H9 (cell line): ENCODE data around the gene USB1. TPM values are rescaled to one million over a fixed set of nuclear protein-coding genes. Genes with fewer than 3 reads are reported as not detected.

Experiments
- DNase-seq: peaks from one replicate; pipeline ENCODE4 v3.0.0-alpha.2; 2017
- H2AFZ ChIP-seq: one replicate; pipeline ENCODE4 v1.6.1; 2013; ENCODE audit warnings: mild to moderate bottlenecking, low read length, control low read depth, moderate library complexity
- H2AK5ac ChIP-seq: 2 replicates; pipeline ENCODE4 v1.6.1; 2013; ENCODE audit warnings: low read length, control low read depth, mixed read lengths; ENCODE audit not compliant: insufficient read length
- H2BK120ac ChIP-seq: one replicate; pipeline ENCODE4 v1.6.1; 2013; ENCODE audit warnings: low read depth, mild to moderate bottlenecking, low read length, control low read depth, inconsistent platforms; ENCODE audit not compliant: poor library complexity, severe bottlenecking
- H2BK12ac ChIP-seq: 2 replicates; pipeline ENCODE4 v1.6.1; 2013; ENCODE audit warnings: low read length, control low read depth, mixed read lengths, low read depth; ENCODE audit not compliant: insufficient read length
- H2BK15ac ChIP-seq: 2 replicates; pipeline ENCODE4 v1.6.1; 2013; ENCODE audit warnings: low read depth, low read length, control low read depth
- H2BK20ac ChIP-seq: one replicate; pipeline ENCODE4 v1.6.1; 2013; ENCODE audit warnings: low read depth, mild to moderate bottlenecking, low read length, control low read depth, inconsistent platforms; ENCODE audit not compliant: poor library complexity, severe bottlenecking
- H2BK5ac ChIP-seq: 2 replicates; pipeline ENCODE4 v1.6.1; 2013; ENCODE audit warnings: low read length, control low read depth, mixed read lengths; ENCODE audit not compliant: insufficient read length
- H3K14ac ChIP-seq: 2 replicates; pipeline ENCODE4 v1.6.1; 2013; ENCODE audit warnings: low read length, control low read depth; ENCODE audit not compliant: insufficient read depth
- H3K18ac ChIP-seq: 2 replicates; pipeline ENCODE4 v1.6.1; 2013; ENCODE audit warnings: low read depth, mild to moderate bottlenecking, mixed read lengths, low read length, control low read depth; ENCODE audit not compliant: insufficient read length
- H3K23ac ChIP-seq: 2 replicates; pipeline ENCODE4 v1.6.1; 2013; ENCODE audit warnings: low read length, control low read depth, mixed read lengths, low read depth; ENCODE audit not compliant: insufficient read length
- H3K23me2 ChIP-seq: 2 replicates; pipeline ENCODE4 v1.6.1; 2013; ENCODE audit warnings: low read depth, mild to moderate bottlenecking, mixed read lengths, low read length, control low read depth; ENCODE audit not compliant: insufficient read length, poor library complexity, severe bottlenecking
- H3K27ac ChIP-seq: 2 replicates; pipeline ENCODE4 v1.5.1; 2013; ENCODE audit warnings: low read length, control low read depth, mixed read lengths, low read depth; ENCODE audit not compliant: insufficient read length
- H3K27me3 ChIP-seq: 2 replicates; pipeline ENCODE4 v1.6.1; 2013; ENCODE audit warnings: low read length, control low read depth, inconsistent platforms; ENCODE audit not compliant: insufficient read depth
- H3K4ac ChIP-seq: 2 replicates; pipeline ENCODE4 v1.6.1; 2013; ENCODE audit warnings: low read depth, mild to moderate bottlenecking, control low read depth, inconsistent platforms, low read length, moderate library complexity
- H3K4me1 ChIP-seq: 2 replicates; pipeline ENCODE4 v1.6.1; 2013; ENCODE audit warnings: low read length, control low read depth, inconsistent platforms; ENCODE audit not compliant: insufficient read depth
- H3K4me2 ChIP-seq: 2 replicates; pipeline ENCODE4 v1.6.1; 2013; ENCODE audit warnings: low read length, control low read depth, mixed read lengths; ENCODE audit not compliant: insufficient read length, insufficient read depth
- H3K56ac ChIP-seq: 2 replicates; pipeline ENCODE4 v1.6.1; 2013; ENCODE audit warnings: low read depth, mild to moderate bottlenecking, mixed read lengths, low read length, control low read depth; ENCODE audit not compliant: insufficient read length
- H3K79me1 ChIP-seq: 2 replicates; pipeline ENCODE4 v1.6.1; 2013; ENCODE audit warnings: low read depth, mild to moderate bottlenecking, moderate library complexity, low read length, control low read depth, inconsistent platforms; ENCODE audit not compliant: insufficient read depth, poor library complexity, severe bottlenecking
- H3K79me2 ChIP-seq: 2 replicates; pipeline ENCODE4 v1.6.1; 2013; ENCODE audit warnings: low read length, control low read depth, inconsistent platforms; ENCODE audit not compliant: insufficient read depth
- H3K9ac ChIP-seq: 2 replicates; pipeline ENCODE4 v1.6.1; 2013; ENCODE audit warnings: low read length, control low read depth, mixed read lengths; ENCODE audit not compliant: insufficient read length; ENCODE audit errors: extremely low read depth
- H3K9me3 ChIP-seq: one replicate; pipeline ENCODE4 v1.6.1; 2013; ENCODE audit warnings: low read depth, low read length, inconsistent platforms; ENCODE audit not compliant: control insufficient read depth
- H3T11ph ChIP-seq: one replicate; pipeline ENCODE4 v1.6.1; 2013; ENCODE audit warnings: mild to moderate bottlenecking, low read length, control low read depth, inconsistent platforms
- H4K20me1 ChIP-seq: one replicate; pipeline ENCODE4 v1.6.1; 2013; ENCODE audit not compliant: control insufficient read depth, insufficient read length, insufficient read depth
- H4K5ac ChIP-seq: 2 replicates; pipeline ENCODE4 v1.6.1; 2013; ENCODE audit warnings: low read depth, mild to moderate bottlenecking, mixed read lengths, low read length, control low read depth; ENCODE audit not compliant: insufficient read length
- H4K8ac ChIP-seq: replicated peaks from 2 replicates; pipeline ENCODE4 v1.6.1; 2013; ENCODE audit warnings: low read length, control low read depth, mixed read lengths, low read depth; ENCODE audit not compliant: insufficient read length
- H4K91ac ChIP-seq: 2 replicates; pipeline ENCODE4 v1.6.1; 2013; ENCODE audit warnings: low read depth, mild to moderate bottlenecking, moderate library complexity, mixed read lengths, low read length, control low read depth; ENCODE audit not compliant: insufficient read length
- H3K27ac Mint-ChIP-seq, 3 experiments: 2 replicates in 2 of 3; 3 replicates in 1 of 3; pipeline ENCODE4 v1.8.0; 2020 to 2021; ENCODE audit warnings: mixed read lengths in 3 of 3, mild to moderate bottlenecking in 1 of 3, moderate library complexity in 1 of 3
- H3K27me3 Mint-ChIP-seq: 2 replicates; pipeline ENCODE4 v1.8.0; 2021; ENCODE audit warnings: low read depth, mild to moderate bottlenecking, moderate library complexity, mixed read lengths
- H3K36me3 Mint-ChIP-seq, 3 experiments: 2 replicates in 2 of 3; 3 replicates in 1 of 3; pipeline ENCODE4 v1.8.0; 2020 to 2021; ENCODE audit warnings: low read depth in 3 of 3, mixed read lengths in 3 of 3; ENCODE audit not compliant: insufficient read depth in 1 of 3
- H3K4me1 Mint-ChIP-seq, 2 experiments: 2 replicates each; pipeline ENCODE4 v1.8.0; 2020; ENCODE audit warnings: mixed read lengths in 2 of 2
- H3K4me3 Mint-ChIP-seq, 2 experiments: 2 replicates in 1 of 2; 3 replicates in 1 of 2; pipeline ENCODE4 v1.8.0; 2020 to 2021; ENCODE audit warnings: mild to moderate bottlenecking in 2 of 2, mixed read lengths in 2 of 2, moderate library complexity in 1 of 2
- H3K9me3 Mint-ChIP-seq, 2 experiments: 2 replicates in 1 of 2; 3 replicates in 1 of 2; pipeline ENCODE4 v1.8.0; 2020; ENCODE audit warnings: mild to moderate bottlenecking in 2 of 2, mixed read lengths in 2 of 2, moderate library complexity in 1 of 2
- WGBS: extraction: QIAGEN DNeasy Blood & Tissue Kit; methylation state at CpG from one replicate; pipeline ENCODE4 v1.1.7; 2013; ENCODE audit warnings: missing lambda C conversion rate, low lambda C conversion rate, mixed read lengths; ENCODE audit not compliant: insufficient read length; ENCODE audit errors: extremely low coverage; 5-methylcytosine and 5-hydroxymethylcytosine counted together
- total RNA-seq: library from RNA; stranded (reverse); gene quantifications from 2 replicates; pipeline ENCODE4 v1.2.1, GENCODE V29; 2021
- TF ChIP-seq, protein P1 (sequence below): fragments of 200-600 bp; sonication (generic); conservative IDR thresholded peaks from 3 replicates; pipeline ENCODE4 v1.8.0; 2021; ENCODE audit warnings: antibody characterized with exemption, mild to moderate bottlenecking

USB1 gene
- total RNA-seq, 1 experiment from 2014 or later = 65.0 TPM

DNA sequence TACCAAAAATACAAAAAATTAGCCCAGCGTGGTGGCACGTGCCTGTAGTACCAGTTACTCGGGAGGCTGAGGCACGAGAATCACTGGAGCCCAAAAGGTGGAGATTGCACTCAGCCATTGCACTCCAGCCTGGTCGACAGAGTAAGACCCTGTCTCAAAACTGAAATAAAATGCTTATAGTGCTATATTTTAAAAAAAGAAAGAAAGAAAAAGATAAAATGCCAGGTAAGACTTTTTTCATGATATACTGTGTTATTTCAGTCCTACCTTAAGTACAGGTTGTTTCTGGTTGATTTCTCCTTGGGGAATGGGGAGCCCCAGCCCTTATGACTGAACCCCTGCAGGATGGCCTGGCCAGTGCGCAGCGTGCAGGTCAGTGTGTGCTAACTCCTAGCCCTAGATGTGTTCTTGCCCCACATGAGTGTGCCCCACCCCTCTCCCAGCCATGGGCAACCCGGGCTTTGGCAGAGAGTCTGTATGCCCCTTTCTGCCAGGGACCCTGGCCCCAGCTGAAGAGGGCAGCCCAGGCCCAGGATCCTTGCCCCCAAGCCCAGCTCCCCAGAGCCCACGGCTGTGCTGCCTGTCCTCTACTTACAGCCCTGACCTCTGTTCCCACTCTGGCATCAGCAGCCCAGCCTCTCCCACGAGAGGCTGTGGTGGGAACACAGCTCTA is 31.6 kb upstream of the USB1 start:
- H3K4me1 ChIP-seq = no peaks in the 10 kb centered on the region

More for the DNA sequence above, 31.6 kb upstream of the USB1 start:
- Mint-ChIP-seq H3K9me3 (no peaks in the 10 kb centered on the region), H3K36me3 (no peaks in the 10 kb centered on the region), H3K27me3 (peaks cover 4% of the 10 kb centered on the region), H3K27ac (no peak overlapping the region; a peak in 1 of 7 replicates), H3K4me3 (no peak overlapping the region), H3K4me1 (peaks cover 2 to 12% of the 10 kb centered on the region in 2 experiments; a peak in 3 of 4 replicates)
- H3K9ac ChIP-seq = no peak overlapping the region
- no peak overlapping the region for H2AK5ac ChIP-seq
- no peak overlapping the region for H3K56ac ChIP-seq
- TF ChIP-seq, protein P1, sequence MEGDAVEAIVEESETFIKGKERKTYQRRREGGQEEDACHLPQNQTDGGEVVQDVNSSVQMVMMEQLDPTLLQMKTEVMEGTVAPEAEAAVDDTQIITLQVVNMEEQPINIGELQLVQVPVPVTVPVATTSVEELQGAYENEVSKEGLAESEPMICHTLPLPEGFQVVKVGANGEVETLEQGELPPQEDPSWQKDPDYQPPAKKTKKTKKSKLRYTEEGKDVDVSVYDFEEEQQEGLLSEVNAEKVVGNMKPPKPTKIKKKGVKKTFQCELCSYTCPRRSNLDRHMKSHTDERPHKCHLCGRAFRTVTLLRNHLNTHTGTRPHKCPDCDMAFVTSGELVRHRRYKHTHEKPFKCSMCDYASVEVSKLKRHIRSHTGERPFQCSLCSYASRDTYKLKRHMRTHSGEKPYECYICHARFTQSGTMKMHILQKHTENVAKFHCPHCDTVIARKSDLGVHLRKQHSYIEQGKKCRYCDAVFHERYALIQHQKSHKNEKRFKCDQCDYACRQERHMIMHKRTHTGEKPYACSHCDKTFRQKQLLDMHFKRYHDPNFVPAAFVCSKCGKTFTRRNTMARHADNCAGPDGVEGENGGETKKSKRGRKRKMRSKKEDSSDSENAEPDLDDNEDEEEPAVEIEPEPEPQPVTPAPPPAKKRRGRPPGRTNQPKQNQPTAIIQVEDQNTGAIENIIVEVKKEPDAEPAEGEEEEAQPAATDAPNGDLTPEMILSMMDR = no peak
- no peak overlapping the region for H2BK12ac ChIP-seq
- H3K18ac ChIP-seq = no peak overlapping the region
- DNase-seq = no peak
- no peak overlapping the region for H4K5ac ChIP-seq
- no peaks in the 10 kb centered on the region; the same call in 1 of the 2 replicates for H3K27me3 ChIP-seq
- no peaks in the 10 kb centered on the region for H3K23me2 ChIP-seq
- H4K91ac ChIP-seq = no peak overlapping the region
- H3K27ac ChIP-seq = no peak overlapping the region
- H2BK5ac ChIP-seq = no peak overlapping the region
- no peak overlapping the region for H2AFZ ChIP-seq
- no peak overlapping the region for H3T11ph ChIP-seq
- no peak overlapping the region; the same call in 1 of the 2 replicates for H3K14ac ChIP-seq
- no peak overlapping the region for H3K23ac ChIP-seq
- no peak overlapping the region for H2BK15ac ChIP-seq
- WGBS = no CpG with 5 or more reads among the region's 10 CpGs
- no peaks in the 10 kb centered on the region for H3K9me3 ChIP-seq
- H3K4me2 ChIP-seq = no peak overlapping the region
- H3K79me1 ChIP-seq = no peaks in the 10 kb centered on the region
- no peaks in the 10 kb centered on the region for H4K20me1 ChIP-seq
- no peaks in the 10 kb centered on the region for H3K79me2 ChIP-seq
- no peak overlapping the region for H2BK20ac ChIP-seq
- H3K4ac ChIP-seq = no peak overlapping the region
- no peak overlapping the region for H4K8ac ChIP-seq
- no peak overlapping the region for H2BK120ac ChIP-seq
